GM18526 (cell line): Measurements from ENCODE around the gene TRAF1.
A peak's percentile ranks its signal among the peaks of the same experiment; 100 is the strongest.

Experiments
- POLR2A ChIP-seq: IDR thresholded peaks from 3 replicates; pipeline ENCODE4 v1.6.1; 2011; ENCODE audit not compliant: insufficient read length; ENCODE audit errors: extremely low read depth

The TRAF1 gene

GRCh38 chr9:120878188-120879130 is 48.1 kb downstream of the TRAF1 start:
- TF ChIP-seq POLR2A = no peak

- peak; percentile 63 for TF ChIP-seq POLR2A
These were observed 49.1 kb downstream of the TRAF1 start for GRCh38 chr9:120877276-120878034.

- TF ChIP-seq POLR2A = peak; percentile 24
These were observed 49.8 kb downstream of the TRAF1 start, which contains the start of gene PHF19 for GRCh38 chr9:120876842-120877240. TSS of gene PHF19 (minus strand) at chr9:120877188. CDS start at chr9:120874741, 2,447 bp downstream.

- peak; percentile 66 for TF ChIP-seq POLR2A
These were observed 50.4 kb downstream of the TRAF1 start for GRCh38 chr9:120875954-120876841.

- no peak for TF ChIP-seq POLR2A
These were observed 51.0 kb downstream of the TRAF1 start for GRCh38 chr9:120875643-120875953.

GRCh38 chr9:120875195-120875565 is 51.4 kb downstream of the TRAF1 start:
- no peak for TF ChIP-seq POLR2A

- TF ChIP-seq POLR2A = no peak
These were observed 52.1 kb downstream of the TRAF1 start for GRCh38 chr9:120874226-120875194.

GRCh38 chr9:120873512-120873911 is 53.1 kb downstream of the TRAF1 start:
- TF ChIP-seq POLR2A = no peak

- TF ChIP-seq POLR2A = no peak
These were observed 53.6 kb downstream of the TRAF1 start for GRCh38 chr9:120872791-120873502.

GRCh38 chr9:120870206-120870605 is 56.4 kb downstream of the TRAF1 start:
- no peak for TF ChIP-seq POLR2A

- no peak for TF ChIP-seq POLR2A
These were observed 56.9 kb downstream of the TRAF1 start for GRCh38 chr9:120869726-120870125.

GRCh38 chr9:120869360-120869687 is 57.3 kb downstream of the TRAF1 start:
- TF ChIP-seq POLR2A = no peak

GRCh38 chr9:120868676-120869359 is 57.8 kb downstream of the TRAF1 start:
- no peak for TF ChIP-seq POLR2A
